K562 (cell line): Measurements from ENCODE around the gene PCSK6. TPM values are rescaled to one million over a fixed set of nuclear protein-coding genes. Genes with fewer than 3 reads are reported as not detected.

ENCODE experiments used
- ATAC-seq: fragments of 200-7000 bp; cut with Tn5 transposase; 3 replicates; pipeline ENCODE4 v1.9.1; 2020; ENCODE audit warnings: moderate library complexity
- BruUV-seq: library from RNA; stranded (reverse); fragments of 400-500 nt; replicated peaks from 2 replicates; lab custom pipeline; 2021; lab: Mats Ljungman, UMichigan
- CTCF ChIA-PET: fragments of 300-600 bp; formaldehyde crosslinking; extraction: SDS; loops from one replicate; lab custom pipeline; 2021; ENCODE audit warnings: low intra/inter-chr PET ratio; lab: Yijun Ruan, JAX
- POLR2A ChIA-PET: fragments of 300-600, 350-650 bp; sonication (Branson Sonifier 250); formaldehyde crosslinking; extraction: SDS; loops from one replicate; lab custom pipeline; 2021; ENCODE audit warnings: antibody characterized with exemption, inconsistent platforms; lab: Yijun Ruan, JAX
- DNase-seq, 4 experiments: peaks; one replicate each; pipeline versions ENCODE4 v3.0.0 to v3.0.0-alpha.2; 2011 to 2018; ENCODE audit warnings: low spot score in 3 of 4, mixed read lengths in 3 of 4; ENCODE audit errors: extremely low read depth in 1 of 4
- FAIRE-seq: peaks from 2 replicates; lab custom pipeline; 2011; peaks lifted over from hg19 to GRCh38; lab: Jason Lieb, UNC
- H2AFZ ChIP-seq: 2 replicates; pipeline ENCODE4 v1.6.0; 2011; ENCODE audit warnings: low read depth, low read length, control low read depth, inconsistent platforms
- H3K27ac ChIP-seq: fragments of 200-600 bp; 3 replicates; pipeline ENCODE4 v1.8.0; 2011; ENCODE audit warnings: low read depth, mild to moderate bottlenecking, control low read depth, inconsistent platforms, low read length, moderate library complexity, mixed read lengths; ENCODE audit errors: extremely low read depth
- H3K27me3 ChIP-seq, 2 experiments: fragments of 300-600 bp in 1 of 2; 2 replicates in 1 of 2; 3 replicates in 1 of 2; pipeline versions ENCODE4 v1.6.0 to v1.8.0; 2011; ENCODE audit warnings: inconsistent platforms in 2 of 2, low read length in 2 of 2, mild to moderate bottlenecking in 1 of 2, mixed read lengths in 1 of 2, moderate library complexity in 1 of 2; ENCODE audit not compliant: control insufficient read depth in 2 of 2, insufficient read depth in 2 of 2
- H3K36me3 ChIP-seq: fragments of 300-600 bp; 3 replicates; pipeline ENCODE4 v1.8.0; 2011; ENCODE audit warnings: mild to moderate bottlenecking, low read length, inconsistent platforms; ENCODE audit not compliant: control insufficient read depth, insufficient read depth
- H3K4me1 ChIP-seq, 2 experiments: fragments of 200-600 bp in 1 of 2; replicated peaks in 1 of 2; 2 replicates in 1 of 2; 3 replicates in 1 of 2; pipeline versions ENCODE4 v1.5.1 to v1.8.0; 2011; ENCODE audit warnings: inconsistent platforms in 2 of 2, low read length in 2 of 2, mild to moderate bottlenecking in 1 of 2, mixed read lengths in 1 of 2, moderate library complexity in 1 of 2; ENCODE audit not compliant: control insufficient read depth in 2 of 2, insufficient read depth in 2 of 2
- H3K4me2 ChIP-seq: 2 replicates; pipeline ENCODE4 v1.6.1; 2011; ENCODE audit warnings: low read length, control low read depth, inconsistent platforms, mixed read lengths; ENCODE audit not compliant: insufficient read depth
- H3K4me3 ChIP-seq: fragments of 200-600 bp; sonication (generic), shearing (Covaris generic); 2 replicates; pipeline ENCODE4 v1.5.1; 2016; ENCODE audit warnings: control low read depth, inconsistent platforms
- H3K79me2 ChIP-seq: fragments of 200-600 bp; 3 replicates; pipeline ENCODE4 v1.8.0; 2011; ENCODE audit warnings: low read length, inconsistent platforms; ENCODE audit not compliant: control insufficient read depth, insufficient read depth
- H3K9ac ChIP-seq, 2 experiments: 2 replicates each; pipeline versions ENCODE4 v1.6.0 to v1.6.1; 2011; ENCODE audit warnings: low read depth in 2 of 2, low read length in 2 of 2, control low read depth in 1 of 2, inconsistent platforms in 1 of 2, mild to moderate bottlenecking in 1 of 2, mixed read lengths in 1 of 2; ENCODE audit not compliant: insufficient read depth in 1 of 2
- H3K9me1 ChIP-seq: one replicate; pipeline ENCODE4 v1.6.0; 2011; ENCODE audit warnings: inconsistent platforms, mild to moderate bottlenecking, low read length, moderate library complexity; ENCODE audit not compliant: control insufficient read depth, insufficient read depth
- H3K9me3 ChIP-seq: replicated peaks from 2 replicates; pipeline ENCODE4 v1.5.1; 2011; ENCODE audit warnings: low read depth, low read length, inconsistent platforms; ENCODE audit not compliant: control insufficient read depth, insufficient read depth
- H4K20me1 ChIP-seq: replicated peaks from 2 replicates; pipeline ENCODE4 v1.6.1; 2011; ENCODE audit warnings: low read length, inconsistent platforms, mixed read lengths; ENCODE audit not compliant: control insufficient read depth, insufficient read depth
- CBFA2T3 ChIP-seq: fragments of 450-650 bp; IDR thresholded peaks from 2 replicates; pipeline ENCODE4 v1.6.1; 2017
- DMBX1 ChIP-seq: fragments of 250-450 bp; sonication (Bioruptor Pico); IDR thresholded peaks from 2 replicates; pipeline ENCODE4 v1.8.0; 2022; ENCODE audit warnings: inconsistent platforms, mild to moderate bottlenecking, moderate library complexity, borderline replicate concordance
- HNRNPUL1 ChIP-seq: fragments of 200-400 bp; formaldehyde crosslinking; IDR thresholded peaks from 2 replicates; pipeline ENCODE4 v1.6.1; 2017; ENCODE audit warnings: low read length
- KAT7 ChIP-seq: sonication (generic); formaldehyde crosslinking; IDR thresholded peaks from 2 replicates; pipeline ENCODE4 v1.8.0; 2022; ENCODE audit warnings: missing genetic modification reagents, mild to moderate bottlenecking, borderline replicate concordance
- KLF16 ChIP-seq: IDR thresholded peaks from 2 replicates; pipeline ENCODE4 v1.6.1; 2016; ENCODE audit warnings: antibody characterized with exemption
- NR0B1 ChIP-seq: fragments of 450-650 bp; IDR thresholded peaks from one replicate; pipeline ENCODE4 v1.6.1; 2018; ENCODE audit warnings: mild to moderate bottlenecking, moderate library complexity; ENCODE audit not compliant: partially characterized antibody
- NR2C2 ChIP-seq, 2 experiments: fragments of 200-800 bp in 1 of 2; sonication (Bioruptor generic) in 1 of 2; sonication (generic) in 1 of 2; formaldehyde crosslinking in 1 of 2; IDR thresholded peaks; 2 replicates each; pipeline versions ENCODE4 v1.6.1 to v1.8.0; 2016 to 2022; ENCODE audit warnings: mild to moderate bottlenecking in 1 of 2, missing compliant biosample characterization in 1 of 2, missing genetic modification characterization in 1 of 2, missing genetic modification reagents in 1 of 2
- PCBP2 ChIP-seq: fragments of 200-400 bp; formaldehyde crosslinking; IDR thresholded peaks from 2 replicates; pipeline ENCODE4 v1.6.1; 2018; ENCODE audit warnings: low read length, low read depth, mild to moderate bottlenecking, moderate library complexity; ENCODE audit not compliant: poor library complexity, severe bottlenecking
- RAD21 ChIP-seq, 2 experiments: fragments of 250-450 bp in 1 of 2; fragments of 450-650 bp in 1 of 2; sonication (Bioruptor Pico) in 1 of 2; formaldehyde crosslinking in 1 of 2; IDR thresholded peaks in 1 of 2; conservative IDR thresholded peaks in 1 of 2; 2 replicates each; pipeline versions ENCODE4 v1.4.0 to v1.8.0; 2020 to 2022; ENCODE audit warnings: mild to moderate bottlenecking in 2 of 2, moderate library complexity in 1 of 2
- SIRT6 ChIP-seq: IDR thresholded peaks from one replicate; pipeline ENCODE4 v1.6.1; 2012; ENCODE audit warnings: low read depth, mild to moderate bottlenecking, control low read depth, inconsistent platforms, low read length, moderate library complexity
- TAF9B ChIP-seq: fragments of 450-650 bp; IDR thresholded peaks from 2 replicates; pipeline ENCODE4 v1.6.1; 2018; ENCODE audit warnings: mild to moderate bottlenecking; ENCODE audit not compliant: partially characterized antibody
- TARDBP ChIP-seq: fragments of 450-650 bp; IDR thresholded peaks from 2 replicates; pipeline ENCODE4 v1.6.1; 2016
- TBP ChIP-seq: optimal IDR thresholded peaks from 2 replicates; pipeline ENCODE3; 2011; ENCODE audit warnings: low read depth, low read length, improper control_type of control experiment
- ZNF518B ChIP-seq: fragments of 250-450 bp; sonication (Bioruptor Pico); IDR thresholded peaks from 2 replicates; pipeline ENCODE4 v1.5.0; 2021; ENCODE audit warnings: mild to moderate bottlenecking, moderate library complexity
- WGBS: fragments of 100-300 bp; shearing (Covaris generic); methylation state at CpG from one replicate; pipeline ENCODE4 v1.1.6; 2016; ENCODE audit warnings: low coverage, mixed read lengths; ENCODE audit not compliant: insufficient coverage; ENCODE audit errors: missing lambda C conversion rate; 5-methylcytosine and 5-hydroxymethylcytosine counted together
- in situ Hi-C: fragments of 300-500 bp; cut with MboI; formaldehyde crosslinking; loops from 4 replicates; pipeline ENCODE4 v1.15.0; 2018; ENCODE audit warnings: inconsistent platforms, mixed read lengths
- intact Hi-C: fragments of 100-400 bp; cut with micrococcal nuclease; formaldehyde crosslinking; loops from 2 replicates; pipeline ENCODE4 v1.14.2; 2022
- polyA plus RNA-seq, 8 experiments: library from polyadenylated mRNA; depleted of rRNA in 4 of 8; stranded (reverse) in 5 of 8; unstranded in 3 of 8; fragments of >200 nt; fragmentation: Nextera tagmentation in 2 of 8; fragmentation: Illumina TruSeq in 1 of 8; extraction: Ambion mirVana in 2 of 8; extraction: Trizol in 1 of 8; gene quantifications; 2 replicates each; pipeline versions ENCODE4 v1.2.1 to v1.2.3, GENCODE V29; 2011 to 2014; ENCODE audit warnings: inconsistent platforms in 1 of 8, missing spikeins in 1 of 8
- total RNA-seq, 7 experiments: library from RNA; depleted of rRNA in 6 of 7; stranded (reverse); fragments of >200 nt in 6 of 7; fragmentation: Illumina TruSeq in 2 of 7; extraction: Trizol in 2 of 7; gene quantifications; 2 replicates each; pipeline versions ENCODE4 v1.2.1 to v1.2.3, GENCODE V29; 2011 to 2021; ENCODE audit warnings: low replicate concordance in 1 of 7
- TF ChIP-seq, protein P1 (sequence below): sonication (generic); formaldehyde crosslinking; IDR thresholded peaks from 2 replicates; pipeline ENCODE4 v1.9.0; 2022; ENCODE audit warnings: mild to moderate bottlenecking, missing genetic modification reagents

Gene PCSK6
- total and polyA plus RNA-seq, 9 of the 15 experiments (the other 6 are each of a cell fraction or from before 2014, with no cell fraction given): 2.2 to 32.6 (median 14.5) TPM

- FAIRE-seq (no peak), ATAC-seq (no peak), DNase-seq (no peak)
- in situ Hi-C loops (loop anchor here (25.0 kb wide), 2 partner anchors 360 to 635 kb away; partner anchors contain the start of gene LRRK1), intact Hi-C loops (no loop called here)
- H3K4me2 ChIP-seq: no peak overlapping the region
- H3K36me3 ChIP-seq: peaks cover 57% of the 10 kb centered on the region
- peaks cover 19% of the 10 kb centered on the region for H3K79me2 ChIP-seq
- ChIA-PET CTCF (no interaction called here), POLR2A (interaction anchor here (1.1 kb wide), 1 partner anchor 16 kb away, joined by 3 read pairs; no protein-coding TSS in a partner anchor)
- peaks cover under 1 to 8% of the 10 kb centered on the region in 2 experiments; a peak in 4 of 5 replicates for H3K4me1 ChIP-seq
- 91% methylated on average over 9 of the region's 9 CpGs for WGBS
- H3K4me3 ChIP-seq: no peak overlapping the region
- no peaks in the 10 kb centered on the region for H3K9me3 ChIP-seq
- no peak overlapping the region for H2AFZ ChIP-seq
- no peaks in the 10 kb centered on the region for H3K27me3 ChIP-seq
- H3K27ac ChIP-seq: no peak overlapping the region
- H3K9ac ChIP-seq: no peak overlapping the region
- peaks cover 10% of the 10 kb centered on the region; the same call in 1 of the 2 replicates for H4K20me1 ChIP-seq
- BruUV-seq: no TSS peak
- no peaks in the 10 kb centered on the region for H3K9me1 ChIP-seq
- TF ChIP-seq SIRT6 (no peak), TAF9B (no peak), CBFA2T3 (no peak), NR0B1 (no peak), DMBX1 (CRISPR knock-in tag) (no peak), KLF16 (no peak), KAT7 (no peak), TBP (no peak), ZNF518B (CRISPR knock-in tag) (no peak), PCBP2 (no peak), NR2C2 (CRISPR knock-in tag; IDR thresholded peaks at IDR 0.05) (no peak), NR2C2 (tag; IDR thresholded peaks at IDR 0.05) (no peak), TARDBP (no peak), RAD21 (CRISPR knock-in tag; conservative IDR thresholded peaks at IDR 0.05 in 1 of 2, IDR thresholded peaks at IDR 0.05 in 1 of 2) (no peak), HNRNPUL1 (no peak)
- TF ChIP-seq, protein P1, sequence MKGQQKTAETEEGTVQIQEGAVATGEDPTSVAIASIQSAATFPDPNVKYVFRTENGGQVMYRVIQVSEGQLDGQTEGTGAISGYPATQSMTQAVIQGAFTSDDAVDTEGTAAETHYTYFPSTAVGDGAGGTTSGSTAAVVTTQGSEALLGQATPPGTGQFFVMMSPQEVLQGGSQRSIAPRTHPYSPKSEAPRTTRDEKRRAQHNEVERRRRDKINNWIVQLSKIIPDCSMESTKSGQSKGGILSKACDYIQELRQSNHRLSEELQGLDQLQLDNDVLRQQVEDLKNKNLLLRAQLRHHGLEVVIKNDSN (CRISPR knock-in tag): no peak
Observed at GRCh38 chr15:101272584-101272983, 216.9 kb downstream of the PCSK6 start.
